NCI-H526 (cell line): ENCODE data around the gene BBX.

Experiments used
- DNase-seq, 2 experiments: peaks; one replicate each; lab custom pipeline; 2025; lab: John Stamatoyannopoulos, UW

BBX gene

GRCh38 chr3:107740992-107741896, 218.5 kb downstream of the BBX start:
- peak in 1 of 2 experiments; percentile 4 for DNase-seq

GRCh38 chr3:107745354-107745753, 222.6 kb downstream of the BBX start:
- DNase-seq: no peak

- peak in 1 of 2 experiments; percentile 13 for DNase-seq
Observed at GRCh38 chr3:107752202-107752990, 229.6 kb downstream of the BBX start.

GRCh38 chr3:107753494-107753893, 230.7 kb downstream of the BBX start:
- DNase-seq: peak; percentile 38 to 65

GRCh38 chr3:107753976-107754375, 231.2 kb downstream of the BBX start:
- peak; percentile 90 to 92 for DNase-seq

GRCh38 chr3:107756649-107757048, 233.9 kb downstream of the BBX start:
- DNase-seq: no peak

- no peak for DNase-seq
Observed at GRCh38 chr3:107757140-107757539, 234.4 kb downstream of the BBX start.

GRCh38 chr3:107760144-107760543, 237.4 kb downstream of the BBX start:
- no peak for DNase-seq

- no peak for DNase-seq
Observed at GRCh38 chr3:107761391-107761790, 238.6 kb downstream of the BBX start.

- no peak for DNase-seq
Observed at GRCh38 chr3:107765524-107765923, 242.8 kb downstream of the BBX start.

- DNase-seq: no peak
Observed at GRCh38 chr3:107767897-107768605, 245.3 kb downstream of the BBX start.

GRCh38 chr3:107769882-107770281, 247.1 kb downstream of the BBX start:
- no peak for DNase-seq

- no peak for DNase-seq
Observed at GRCh38 chr3:107772016-107772415, 249.3 kb downstream of the BBX start.

- peak; percentile 64 to 76 for DNase-seq
Observed at GRCh38 chr3:107775974-107776373, 253.2 kb downstream of the BBX start.

- DNase-seq: no peak
Observed at GRCh38 chr3:107781253-107781652, 258.5 kb downstream of the BBX start.

- no peak for DNase-seq
Observed at GRCh38 chr3:107782054-107782453, 259.3 kb downstream of the BBX start.

GRCh38 chr3:107790612-107791011, 267.9 kb downstream of the BBX start:
- DNase-seq: peak in 1 of 2 experiments; percentile 14

- DNase-seq: no peak
Observed at GRCh38 chr3:107791027-107791426, 268.3 kb downstream of the BBX start.

GRCh38 chr3:107791450-107791849, 268.7 kb downstream of the BBX start:
- no peak for DNase-seq

GRCh38 chr3:107794664-107795443, 272.1 kb downstream of the BBX start:
- DNase-seq: no peak

- no peak for DNase-seq
Observed at GRCh38 chr3:107795514-107796094, 272.8 kb downstream of the BBX start.
